ENCODE results near the gene CCDC191.

- no peak for TF ChIP-seq CTCF (IDR thresholded peaks at IDR 0.05; ENCODE audit: insufficient read depth, low read length, poor library complexity, severe bottlenecking)
- no peak for TF ChIP-seq EZH2phosphoT487 (conservative IDR thresholded peaks at IDR 0.05; ENCODE audit: low read length)
Observed at GRCh38 chr3:114014211-114014610, 42.1 kb downstream of the CCDC191 start.
